ENCODE measurements around the gene AMOT. TPM values are rescaled to one million over a fixed set of nuclear protein-coding genes. Genes with fewer than 3 reads are reported as not detected.

AMOT gene
- total RNA-seq, 1 experiment from 2014 or later, result 0.58 TPM

DNA sequence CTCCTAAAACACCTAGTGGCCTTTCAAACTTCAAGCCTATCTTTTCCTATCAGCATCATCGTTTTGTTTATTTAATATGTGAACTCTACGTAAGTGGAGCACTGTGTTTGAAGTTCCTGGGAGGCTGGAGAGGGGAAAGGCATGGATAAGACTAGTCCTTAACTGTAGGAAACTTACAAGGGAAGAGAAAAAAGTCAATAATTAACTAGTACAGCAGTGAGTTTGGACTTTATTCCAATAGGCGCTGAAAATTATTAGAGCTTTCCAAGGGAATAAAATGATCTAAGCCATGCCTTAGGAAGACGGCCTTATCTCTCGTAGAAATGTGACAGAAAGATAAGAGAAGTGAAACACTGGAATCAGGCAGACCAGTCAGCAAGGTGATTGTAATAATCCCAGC, 55.3 kb downstream of the AMOT start:
- H3K79me2 ChIP-seq (ENCODE audit: low read length), result no peaks in the 10 kb centered on the region
- H3K9ac ChIP-seq (ENCODE audit: low read length), result no peak overlapping the region
- no peaks in the 10 kb centered on the region for H3K9me2 ChIP-seq (replicated peaks; ENCODE audit: low read length)
- no TSS peak for BruUV-seq (replicated peaks)
- H3K4me2 ChIP-seq (ENCODE audit: low read length), result no peak overlapping the region
- no peaks in the 10 kb centered on the region for H3K9me3 ChIP-seq (ENCODE audit: low read length)
- no peak for ATAC-seq
- H3F3A ChIP-seq (ENCODE audit: low read length, unreplicated experiment), result no peaks in the 10 kb centered on the region
- intact Hi-C loops (cut with micrococcal nuclease), result no loop called here
- DNase-seq, result no peak
- H3K27ac ChIP-seq (ENCODE audit: low read length), result no peak overlapping the region
- CTCF ChIA-PET, result no interaction called here
- no peaks in the 10 kb centered on the region for H3K27me3 ChIP-seq (ENCODE audit: low read length)
- no peak overlapping the region for H3K4me3 ChIP-seq (ENCODE audit: low read length)
- no peaks in the 10 kb centered on the region for H3K36me3 ChIP-seq (ENCODE audit: low read depth, low read length)
- no peak overlapping the region for H2AFZ ChIP-seq (ENCODE audit: low read length)
- no peaks in the 10 kb centered on the region for H3K4me1 ChIP-seq (ENCODE audit: insufficient read depth, low read length)
- TF ChIP-seq CTCF (conservative IDR thresholded peaks at IDR 0.05; ENCODE audit: low read depth, low read length), result no peak
- TF ChIP-seq EZH2phosphoT487 (IDR thresholded peaks at IDR 0.05; ENCODE audit: borderline replicate concordance, low read length), result no peak
- TF ChIP-seq EZH2 (IDR thresholded peaks at IDR 0.05; ENCODE audit: low read length, unreplicated experiment), result no peak
- H4K20me1 ChIP-seq (ENCODE audit: low read length), result no peaks in the 10 kb centered on the region
- POLR2A ChIA-PET (ENCODE audit: unreplicated experiment), result no interaction called here

DNA sequence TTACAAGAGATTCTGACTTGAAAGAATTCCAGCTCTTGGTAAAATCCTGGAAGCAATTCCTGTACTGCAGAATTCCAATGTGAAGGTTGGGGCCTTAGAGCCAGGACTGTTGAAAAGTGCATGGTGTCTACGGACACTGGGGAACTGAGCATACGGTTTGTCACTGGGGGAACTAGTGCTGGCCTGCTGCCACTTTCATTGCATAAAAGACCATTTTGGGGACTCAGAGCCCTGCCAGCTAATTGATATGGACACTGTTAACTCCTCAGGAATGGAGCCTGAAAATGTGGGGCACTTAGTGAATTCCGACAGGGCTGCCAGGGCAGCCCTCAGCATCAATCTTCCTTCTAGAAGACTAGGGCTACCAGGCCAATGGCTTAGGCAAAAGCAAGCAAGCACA, 55.9 kb downstream of the AMOT start:
- TF ChIP-seq CTCF (conservative IDR thresholded peaks at IDR 0.05; ENCODE audit: low read depth, low read length), result no peak
- Histone ChIP-seq H3K9me3 (ENCODE audit: low read length) (no peaks in the 10 kb centered on the region), H3K9ac (ENCODE audit: low read length) (no peak overlapping the region), H3K36me3 (ENCODE audit: low read depth, low read length) (no peaks in the 10 kb centered on the region), H3K27me3 (ENCODE audit: low read length) (no peaks in the 10 kb centered on the region), H2AFZ (ENCODE audit: low read length) (no peak overlapping the region), H4K20me1 (ENCODE audit: low read length) (no peaks in the 10 kb centered on the region), H3K79me2 (ENCODE audit: low read length) (no peaks in the 10 kb centered on the region), H3K4me2 (ENCODE audit: low read length) (no peak overlapping the region), H3K4me3 (ENCODE audit: low read length) (no peak overlapping the region), H3K4me1 (ENCODE audit: insufficient read depth, low read length) (no peaks in the 10 kb centered on the region), H3F3A (ENCODE audit: low read length, unreplicated experiment) (no peaks in the 10 kb centered on the region), H3K9me2 (replicated peaks; ENCODE audit: low read length) (no peaks in the 10 kb centered on the region), H3K27ac (ENCODE audit: low read length) (no peak overlapping the region)
- no peak for DNase-seq
- no TSS peak for BruUV-seq (replicated peaks)
- ChIA-PET CTCF (no interaction called here), POLR2A (ENCODE audit: unreplicated experiment) (no interaction called here)
- intact Hi-C loops (cut with micrococcal nuclease), result no loop called here
- no peak for ATAC-seq

GRCh38 chrX:112779139-112779538, 61.5 kb downstream of the AMOT start:
- no peaks in the 10 kb centered on the region for H3K36me3 ChIP-seq (ENCODE audit: low read depth, low read length)
- no peak for ATAC-seq
- H2AFZ ChIP-seq (ENCODE audit: low read length), result no peak overlapping the region
- no peaks in the 10 kb centered on the region for H3K9me3 ChIP-seq (ENCODE audit: low read length)
- no peaks in the 10 kb centered on the region for H3K4me1 ChIP-seq (ENCODE audit: insufficient read depth, low read length)
- ChIA-PET POLR2A (ENCODE audit: unreplicated experiment) (no interaction called here), CTCF (no interaction called here)
- no peak for TF ChIP-seq EZH2 (IDR thresholded peaks at IDR 0.05; ENCODE audit: low read length, unreplicated experiment)
- H3K4me2 ChIP-seq (ENCODE audit: low read length), result no peak overlapping the region
- no peaks in the 10 kb centered on the region for H4K20me1 ChIP-seq (ENCODE audit: low read length)
- H3K79me2 ChIP-seq (ENCODE audit: low read length), result no peaks in the 10 kb centered on the region
- no peaks in the 10 kb centered on the region for H3F3A ChIP-seq (ENCODE audit: low read length, unreplicated experiment)
- intact Hi-C loops (cut with micrococcal nuclease), result no loop called here
- H3K27me3 ChIP-seq (ENCODE audit: low read length), result no peaks in the 10 kb centered on the region
- DNase-seq, result no peak
- H3K4me3 ChIP-seq (ENCODE audit: low read length), result no peak overlapping the region
- H3K9ac ChIP-seq (ENCODE audit: low read length), result no peak overlapping the region
- no TSS peak for BruUV-seq (replicated peaks)
- no peaks in the 10 kb centered on the region for H3K9me2 ChIP-seq (replicated peaks; ENCODE audit: low read length)
- H3K27ac ChIP-seq (ENCODE audit: low read length), result no peak overlapping the region

All from PC-3 (cell line).